GM23338 (cell line): ENCODE data around the gene PTPN22. TPM values are rescaled to one million over a fixed set of nuclear protein-coding genes. Genes with fewer than 3 reads are reported as not detected.
A peak's percentile ranks its signal among the peaks of the same experiment; 100 is the strongest.

ENCODE experiments used
- ATAC-seq: fragments of 200-7000 bp; cut with Tn5 transposase; 3 replicates; pipeline ENCODE4 v1.9.1; 2020
- DNase-seq: peaks from one replicate; pipeline ENCODE4 v3.0.0-alpha.2; 2015; ENCODE audit warnings: low spot score
- H2AFZ ChIP-seq: fragments of 200-600 bp; sonication (generic); 2 replicates; pipeline ENCODE4 v1.8.0; 2016; ENCODE audit warnings: antibody characterized with exemption, mild to moderate bottlenecking, moderate library complexity
- H3F3A ChIP-seq: fragments of 200-600 bp; sonication (generic); replicated peaks from 2 replicates; pipeline ENCODE4 v1.8.0; 2017; ENCODE audit warnings: antibody characterized with exemption, mixed run types, low read depth
- H3K27ac ChIP-seq: fragments of 200-600 bp; sonication (generic); 2 replicates; pipeline ENCODE4 v1.6.1; 2016; ENCODE audit warnings: low read depth
- H3K27me3 ChIP-seq: fragments of 200-600 bp; sonication (generic); 2 replicates; pipeline ENCODE4 v1.8.0; 2016; ENCODE audit warnings: mild to moderate bottlenecking, mixed run types, moderate library complexity; ENCODE audit not compliant: insufficient read depth
- H3K36me3 ChIP-seq: fragments of 200-600 bp; sonication (generic); 2 replicates; pipeline ENCODE4 v1.8.0; 2016; ENCODE audit warnings: mild to moderate bottlenecking; ENCODE audit not compliant: insufficient read depth
- H3K4me1 ChIP-seq: fragments of 200-600 bp; sonication (generic); 2 replicates; pipeline ENCODE4 v1.8.0; 2016; ENCODE audit warnings: mild to moderate bottlenecking, moderate library complexity; ENCODE audit not compliant: insufficient read depth
- H3K4me2 ChIP-seq: fragments of 200-600 bp; sonication (generic); 2 replicates; pipeline ENCODE4 v1.7.1; 2017; ENCODE audit warnings: mixed run types
- H3K4me3 ChIP-seq: fragments of 200-600 bp; sonication (generic); 2 replicates; pipeline ENCODE4 v1.6.1; 2016; ENCODE audit warnings: mixed run types
- H3K79me2 ChIP-seq: fragments of 200-600 bp; sonication (generic); replicated peaks from 2 replicates; pipeline ENCODE4 v1.8.0; 2017; ENCODE audit warnings: mild to moderate bottlenecking; ENCODE audit not compliant: insufficient read depth
- H3K9me2 ChIP-seq: fragments of 200-600 bp; sonication (generic); 2 replicates; pipeline ENCODE4 v1.8.0; 2017; ENCODE audit not compliant: insufficient read depth
- H4K20me1 ChIP-seq: fragments of 200-600 bp; sonication (generic); replicated peaks from 2 replicates; pipeline ENCODE4 v1.8.0; 2017; ENCODE audit warnings: mild to moderate bottlenecking; ENCODE audit not compliant: insufficient read depth
- H3K27ac Mint-ChIP-seq: 2 replicates; pipeline ENCODE4 v1.8.0; 2020; ENCODE audit warnings: inconsistent platforms, mild to moderate bottlenecking, moderate library complexity, mixed read lengths
- H3K27me3 Mint-ChIP-seq: 3 replicates; pipeline ENCODE4 v1.8.0; 2022; ENCODE audit warnings: low read depth, mild to moderate bottlenecking, moderate library complexity, mixed read lengths, inconsistent platforms; ENCODE audit not compliant: insufficient read depth, poor library complexity
- H3K36me3 Mint-ChIP-seq: 3 replicates; pipeline ENCODE4 v1.8.0; 2021; ENCODE audit warnings: low read depth, mild to moderate bottlenecking, inconsistent platforms, moderate library complexity, mixed read lengths
- H3K4me1 Mint-ChIP-seq: 3 replicates; pipeline ENCODE4 v1.8.0; 2020; ENCODE audit warnings: mild to moderate bottlenecking, inconsistent platforms, mixed read lengths
- H3K4me3 Mint-ChIP-seq: 3 replicates; pipeline ENCODE4 v1.8.0; 2021; ENCODE audit warnings: moderate library complexity, mild to moderate bottlenecking, inconsistent platforms, mixed read lengths
- H3K9me3 Mint-ChIP-seq: 3 replicates; pipeline ENCODE4 v1.8.0; 2020; ENCODE audit warnings: moderate library complexity, mild to moderate bottlenecking, inconsistent platforms, mixed read lengths
- CREB1 ChIP-seq: fragments of 250-450 bp; sonication (Bioruptor Pico); IDR thresholded peaks from 2 replicates; pipeline ENCODE4 v1.5.0; 2020; ENCODE audit warnings: low read depth, mild to moderate bottlenecking, moderate library complexity
- CTCF ChIP-seq, 2 experiments: fragments of 200-600 bp in 1 of 2; sonication (generic) in 1 of 2; conservative IDR thresholded peaks; 2 replicates each; pipeline versions ENCODE4 v1.5.1 to v1.6.1; 2016 to 2017; ENCODE audit warnings: antibody characterized with exemption in 2 of 2, low read depth in 2 of 2, mild to moderate bottlenecking in 2 of 2, moderate library complexity in 1 of 2
- ETS1 ChIP-seq: IDR thresholded peaks from 2 replicates; pipeline ENCODE4 v1.6.1; 2016; ENCODE audit warnings: antibody characterized with exemption
- EZH2 ChIP-seq: fragments of 200-600 bp; sonication (generic); IDR thresholded peaks from one replicate; pipeline ENCODE4 v1.8.0; 2017; ENCODE audit warnings: antibody characterized with exemption, mild to moderate bottlenecking, low read depth; ENCODE audit not compliant: unreplicated experiment
- EZH2phosphoT487 ChIP-seq: fragments of 200-600 bp; sonication (generic); IDR thresholded peaks from one replicate; pipeline ENCODE4 v1.8.1; 2018; ENCODE audit warnings: antibody characterized with exemption; ENCODE audit not compliant: unreplicated experiment
- JUNB ChIP-seq: IDR thresholded peaks from one replicate; pipeline ENCODE4 v1.6.1; 2016; ENCODE audit warnings: antibody characterized with exemption; ENCODE audit not compliant: unreplicated experiment
- NANOG ChIP-seq: IDR thresholded peaks from 2 replicates; pipeline ENCODE4 v1.6.1; 2016; ENCODE audit warnings: antibody characterized with exemption, borderline replicate concordance
- POLR2AphosphoS5 ChIP-seq: IDR thresholded peaks from 2 replicates; pipeline ENCODE4 v1.6.1; 2016; ENCODE audit warnings: antibody characterized with exemption, low read depth
- REST ChIP-seq: IDR thresholded peaks from one replicate; pipeline ENCODE4 v1.6.1; 2018; ENCODE audit warnings: antibody characterized with exemption; ENCODE audit not compliant: unreplicated experiment
- STAT1 ChIP-seq: IDR thresholded peaks from one replicate; pipeline ENCODE4 v1.6.1; 2016; ENCODE audit warnings: antibody characterized with exemption; ENCODE audit not compliant: unreplicated experiment
- ZNF331 ChIP-seq: fragments of 250-450 bp; sonication (Bioruptor Pico); IDR thresholded peaks from 2 replicates; pipeline ENCODE4 v1.5.0; 2020; ENCODE audit warnings: low read depth, mild to moderate bottlenecking, moderate library complexity
- ZNF462 ChIP-seq: fragments of 250-450 bp; sonication (Bioruptor Pico); IDR thresholded peaks from 2 replicates; pipeline ENCODE4 v1.5.0; 2020; ENCODE audit warnings: mild to moderate bottlenecking, moderate library complexity
- polyA plus RNA-seq: library from polyadenylated mRNA; unstranded; fragments of >200 nt; fragmentation: Nextera tagmentation; extraction: Ambion mirVana; gene quantifications from 2 replicates; pipeline ENCODE4 v1.2.1, GENCODE V29; 2016
- total RNA-seq: library from RNA; depleted of rRNA; stranded (reverse); fragments of >200 nt; shearing (Covaris generic); gene quantifications from 2 replicates; pipeline ENCODE4 v1.2.3, GENCODE V29; 2014

PTPN22 gene
- total and polyA plus RNA-seq, 2 experiments from 2014 or later = 0.08 TPM; not detected in 1

DNA sequence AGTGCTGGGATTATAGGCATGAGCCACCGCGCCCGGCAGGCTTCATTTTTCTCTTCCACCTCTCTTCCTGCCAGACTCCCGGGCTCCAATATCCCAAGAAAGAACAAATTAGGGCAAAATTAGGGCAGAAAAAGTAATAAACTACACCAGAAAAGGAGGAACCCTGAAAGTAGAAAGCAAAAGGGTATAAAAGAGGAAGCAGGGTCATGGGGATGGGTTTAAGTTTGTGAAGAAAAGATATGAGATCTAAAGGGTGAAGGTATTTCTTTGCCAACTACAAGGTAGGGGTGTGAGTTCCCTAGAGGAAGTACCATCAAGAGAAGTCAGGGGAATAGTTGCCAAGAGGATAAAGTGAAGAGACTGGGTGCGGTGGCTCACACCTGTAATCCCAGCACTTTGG, 9.9 kb downstream of the PTPN22 start (continued):
- TF ChIP-seq ZNF331 (CRISPR knock-in tag) = no peak
- TF ChIP-seq JUNB = no peak

DNA sequence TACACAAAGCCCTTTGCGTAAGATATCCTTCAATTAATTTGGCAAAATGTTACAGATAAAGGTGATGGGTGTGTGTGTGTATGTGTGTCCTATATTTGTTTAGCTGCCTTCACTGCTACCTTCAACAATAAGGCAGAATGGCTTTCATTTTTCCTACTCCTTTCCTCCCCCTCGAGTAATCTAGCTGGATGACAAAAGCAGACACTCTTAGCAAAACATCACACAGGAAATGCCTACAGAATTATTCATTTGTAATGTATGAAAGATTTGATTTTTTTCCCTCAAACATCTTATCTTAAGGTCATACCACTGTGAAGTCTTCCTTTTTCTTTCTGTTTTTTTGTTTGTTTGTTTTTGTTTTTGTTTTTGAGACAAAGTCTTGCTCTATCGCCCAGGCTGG, 10.6 kb downstream of the PTPN22 start:
- Mint-ChIP-seq H3K9me3 (no peaks in the 10 kb centered on the region), H3K27ac (no peak overlapping the region), H3K4me1 (no peaks in the 10 kb centered on the region), H3K27me3 (no peaks in the 10 kb centered on the region), H3K36me3 (no peaks in the 10 kb centered on the region), H3K4me3 (no peak overlapping the region)
- Histone ChIP-seq H2AFZ (peak overlapping the region; percentile 64), H3K79me2 (no peaks in the 10 kb centered on the region), H4K20me1 (no peaks in the 10 kb centered on the region), H3K4me2 (no peak overlapping the region), H3K9me2 (no peaks in the 10 kb centered on the region), H3K4me3 (no peak overlapping the region), H3K4me1 (no peaks in the 10 kb centered on the region), H3K27me3 (no peaks in the 10 kb centered on the region), H3K27ac (no peak overlapping the region), H3F3A (no peaks in the 10 kb centered on the region), H3K36me3 (no peaks in the 10 kb centered on the region)
- TF ChIP-seq ZNF331 (CRISPR knock-in tag) (no peak), EZH2phosphoT487 (no peak), POLR2AphosphoS5 (no peak), CTCF (conservative IDR thresholded peaks at IDR 0.05; ENCODE audit: low read depth in 2 of 2) (no peak), REST (no peak), EZH2 (no peak), ZNF462 (no peak), JUNB (no peak), NANOG (no peak), CREB1 (CRISPR knock-in tag) (no peak), STAT1 (no peak), ETS1 (no peak)
- DNase-seq (no peak), ATAC-seq (no peak)
